Right forelimb (tissue), 1 donor: ENCODE results near the gene MAP1LC3B.

Experiments
- DNase-seq: peaks from one replicate; pipeline ENCODE4 v3.0.0-alpha.2; 2018

The MAP1LC3B gene

DNA sequence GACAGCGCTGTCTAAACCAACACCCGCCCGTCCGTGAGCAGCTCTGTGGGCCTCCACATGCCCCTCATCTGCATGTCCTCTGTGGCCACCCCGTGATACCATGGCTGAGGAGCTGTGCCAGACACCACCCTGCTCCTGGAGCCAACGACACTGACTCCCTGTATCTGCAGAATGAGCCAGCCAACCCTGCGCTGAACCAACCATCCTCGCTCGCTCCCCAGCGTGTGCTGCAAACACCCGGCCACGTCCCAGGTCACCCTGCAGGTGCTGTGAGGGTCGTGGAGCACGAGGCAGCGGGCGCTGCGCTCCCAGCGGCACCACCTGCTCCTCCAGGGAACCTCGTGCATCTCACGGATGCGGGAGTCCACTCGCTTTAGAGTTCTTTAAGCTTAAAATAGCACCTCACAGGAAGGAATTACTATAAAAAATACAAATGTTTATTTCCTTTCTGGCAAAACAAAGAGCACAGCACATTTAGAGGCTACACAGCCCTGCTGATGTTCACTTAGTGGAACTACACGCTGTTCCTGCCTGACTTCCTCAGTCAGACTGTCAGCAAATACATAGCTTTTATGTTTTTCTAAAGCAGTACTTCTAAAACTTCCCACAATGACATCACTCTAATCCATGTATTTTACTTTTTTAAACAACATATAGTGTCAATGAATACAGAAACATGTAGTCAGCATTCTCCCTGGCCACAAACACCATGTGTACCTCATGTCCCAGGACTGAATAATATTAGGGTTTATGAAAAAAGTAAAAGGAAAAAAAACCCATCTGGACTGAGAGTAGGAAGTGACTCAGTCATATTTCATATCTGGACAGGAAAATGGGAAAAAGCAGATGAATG, 43.5 kb downstream of the MAP1LC3B start:
- no peak for DNase-seq

- no peak for DNase-seq
Observed at GRCh38 chr16:87436225-87437172, 44.4 kb downstream of the MAP1LC3B start.

DNA sequence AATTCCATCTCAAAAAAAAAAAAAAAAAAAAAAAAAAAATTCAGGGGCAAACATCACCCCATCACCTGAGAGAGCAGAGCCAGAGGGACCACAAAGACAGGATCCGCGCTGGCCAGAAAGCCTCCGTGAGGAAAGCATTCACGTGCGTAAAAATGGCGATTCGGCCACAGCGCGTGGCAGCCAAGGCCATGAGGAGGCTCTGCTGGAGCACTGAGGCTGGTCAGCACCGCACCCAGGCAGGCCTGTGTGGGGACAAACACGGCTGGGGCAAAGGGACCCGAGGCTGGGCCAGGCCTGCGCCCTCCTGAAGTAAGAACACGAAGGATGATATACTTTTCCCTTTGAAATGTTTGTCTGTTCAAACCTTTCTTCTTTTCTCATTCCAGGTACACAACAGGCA, 45.2 kb downstream of the MAP1LC3B start:
- no peak for DNase-seq

DNA sequence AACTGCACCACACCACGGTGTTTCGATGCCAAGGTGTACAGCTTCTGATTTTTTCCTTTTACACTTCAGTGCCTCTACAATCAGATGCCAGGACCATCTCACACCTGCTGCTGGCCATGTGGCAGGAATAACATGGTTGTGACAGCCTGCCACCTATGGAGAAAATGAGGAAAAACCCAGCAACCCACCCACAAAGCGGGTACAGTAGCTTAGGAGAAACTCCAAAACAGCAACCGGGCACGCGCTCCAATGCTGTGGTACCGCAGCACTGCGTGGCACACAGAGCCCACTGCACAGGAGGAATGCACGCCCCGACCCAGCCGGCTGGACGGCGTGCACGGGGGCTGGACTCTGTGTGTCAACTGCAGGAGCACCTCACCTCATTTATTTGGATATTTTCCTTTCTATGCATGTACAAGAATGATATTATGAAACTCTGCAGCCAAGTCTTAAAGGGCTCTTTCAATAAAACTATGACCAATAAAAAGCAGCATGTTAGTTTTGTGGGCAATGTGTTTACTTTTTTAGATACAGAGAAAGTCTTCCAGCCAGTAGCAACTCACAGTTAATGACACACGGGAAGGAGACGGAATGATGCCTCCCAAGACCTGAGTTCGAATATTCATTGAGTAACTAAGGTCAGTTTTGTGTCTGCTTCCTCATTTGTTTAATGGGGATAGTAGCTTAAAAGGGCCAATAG, 45.9 kb downstream of the MAP1LC3B start:
- DNase-seq: no peak

DNA sequence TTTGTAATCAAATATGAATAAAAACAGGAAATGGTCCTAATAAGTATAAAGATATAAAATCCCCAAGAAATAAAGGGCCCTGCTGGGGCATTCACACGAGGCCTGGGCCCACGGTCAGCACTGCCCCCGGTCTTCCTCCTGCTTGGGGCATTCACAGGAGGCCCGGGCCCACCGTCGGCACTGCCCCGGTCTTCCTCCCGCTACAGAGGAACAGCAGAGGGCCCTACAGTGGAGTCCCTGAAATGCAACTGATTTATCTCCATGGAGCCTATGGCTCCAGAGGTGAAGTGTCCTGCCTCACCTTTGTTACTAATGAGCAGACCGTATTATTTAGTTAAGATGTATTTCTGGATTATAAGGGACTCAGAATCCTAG, 46.5 kb downstream of the MAP1LC3B start:
- DNase-seq: peak; percentile 5

GRCh38 chr16:87439926-87440325, 47.8 kb downstream of the MAP1LC3B start:
- peak; percentile 26 for DNase-seq

GRCh38 chr16:87441886-87442580, 49.9 kb downstream of the MAP1LC3B start:
- peak; percentile 24 for DNase-seq

DNA sequence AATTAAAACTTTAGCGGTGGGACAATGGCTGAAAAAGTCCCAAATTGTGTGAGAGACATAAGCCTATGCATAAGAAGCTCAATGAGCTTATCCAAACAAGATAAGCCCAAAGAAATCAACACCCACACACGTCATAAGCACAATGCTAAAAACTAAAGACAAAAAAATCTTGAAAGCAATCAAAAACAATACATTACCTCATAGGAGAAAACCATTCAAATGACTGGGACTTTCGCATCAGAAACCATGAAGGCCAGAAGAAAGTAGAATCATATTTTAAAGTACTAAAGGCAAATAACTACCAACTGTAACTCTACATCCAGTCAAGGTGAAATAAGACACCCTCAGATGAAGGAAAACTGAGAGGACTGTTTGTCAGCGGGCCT, 50.4 kb downstream of the MAP1LC3B start:
- no peak for DNase-seq

DNA sequence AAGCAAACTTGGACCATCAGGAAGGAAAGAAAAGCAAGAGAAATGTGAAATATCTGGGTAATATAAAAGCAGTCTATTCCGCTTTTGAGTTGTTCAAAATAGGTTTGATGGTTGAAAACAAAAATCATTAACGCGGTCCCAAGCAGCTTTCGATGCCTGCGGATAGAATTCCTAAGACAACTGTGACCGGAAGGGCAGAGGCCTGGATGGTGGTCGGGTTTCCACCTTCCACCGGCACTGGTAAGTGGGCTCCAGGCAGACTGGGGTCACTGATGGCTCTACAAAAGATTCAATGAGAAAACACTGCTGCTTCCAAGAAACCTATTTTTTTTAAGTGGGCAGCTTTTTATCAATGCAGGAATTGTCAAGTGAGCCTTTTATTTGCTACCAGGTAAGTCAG, 50.9 kb downstream of the MAP1LC3B start:
- no peak for DNase-seq

GRCh38 chr16:87443964-87444363, 51.8 kb downstream of the MAP1LC3B start:
- no peak for DNase-seq

GRCh38 chr16:87445486-87445885, 53.4 kb downstream of the MAP1LC3B start:
- no peak for DNase-seq

DNA sequence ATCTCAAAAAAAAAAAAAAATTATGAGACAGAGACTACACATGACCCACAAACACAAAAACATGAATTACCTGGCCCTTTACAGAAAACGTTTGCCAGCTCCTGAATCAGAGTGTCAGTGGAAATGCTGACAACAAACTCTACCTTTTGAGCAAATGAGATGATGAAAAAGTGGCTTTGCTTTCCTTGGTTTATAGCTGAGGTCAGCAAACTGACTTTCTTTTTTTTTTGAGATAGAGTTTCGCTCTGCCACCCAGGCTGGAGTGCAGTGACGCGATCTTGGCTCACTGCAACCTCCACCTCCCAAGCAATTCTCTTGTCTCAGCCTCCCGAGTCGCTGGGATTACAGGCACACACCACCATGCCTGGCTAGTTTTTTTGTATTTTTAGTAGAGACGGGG, 54.3 kb downstream of the MAP1LC3B start:
- peak; percentile 1 for DNase-seq

DNA sequence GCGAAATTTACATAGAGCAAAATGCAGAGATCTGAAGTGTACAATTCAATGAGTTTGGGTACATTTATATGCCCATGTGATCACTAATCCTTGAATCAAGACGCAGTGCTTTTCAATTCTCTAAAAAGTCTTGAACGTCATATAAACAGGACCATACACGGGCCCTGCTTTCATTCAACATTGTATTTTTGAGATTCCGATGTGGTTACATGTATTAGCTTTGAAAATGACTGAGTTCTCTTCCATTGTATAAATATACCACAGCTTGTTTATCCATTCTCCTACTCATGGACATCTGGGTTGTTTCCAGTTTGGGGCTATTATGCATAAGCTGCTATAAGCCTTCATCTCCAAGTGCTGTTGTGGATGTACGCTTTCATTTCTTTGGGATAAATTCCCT, 55.2 kb downstream of the MAP1LC3B start:
- no peak for DNase-seq

GRCh38 chr16:87448866-87449265, 56.7 kb downstream of the MAP1LC3B start:
- DNase-seq: peak; percentile 19

GRCh38 chr16:87451563-87452210, 59.6 kb downstream of the MAP1LC3B start:
- DNase-seq: peak; percentile 22

DNA sequence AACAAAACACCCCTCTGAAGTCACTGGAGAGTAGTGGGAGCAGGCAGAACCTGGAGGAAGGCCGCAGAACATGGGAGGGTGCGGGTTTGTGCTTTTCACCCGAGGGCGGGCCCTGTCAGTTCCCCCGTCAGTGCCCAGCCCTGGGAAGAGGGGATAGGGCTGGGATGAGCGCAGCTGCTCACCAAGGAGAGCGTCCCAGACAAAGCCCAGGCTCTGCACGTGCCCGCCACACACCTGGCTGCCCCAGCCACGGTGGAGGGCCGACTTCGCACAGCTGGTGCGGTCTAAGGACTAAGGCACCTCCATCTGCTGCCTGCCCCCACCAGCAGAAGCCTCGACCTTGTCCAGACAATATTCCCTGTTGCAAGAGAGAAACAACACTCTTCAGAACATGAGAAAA, 61.2 kb downstream of the MAP1LC3B start:
- peak; percentile 4 for DNase-seq
